ENCODE measurements around the gene IL1RAPL1.

Gene IL1RAPL1

GRCh38 chrX:29834764-29835163, 1247.5 kb downstream of the IL1RAPL1 start:
- DNase-seq = no peak

GRCh38 chrX:29841750-29842149, 1254.5 kb downstream of the IL1RAPL1 start:
- no peak for DNase-seq

GRCh38 chrX:29842552-29842951, 1255.3 kb downstream of the IL1RAPL1 start:
- no peak for DNase-seq

- DNase-seq = no peak
Observed at GRCh38 chrX:29851857-29852605, 1264.8 kb downstream of the IL1RAPL1 start.

- no peak for DNase-seq
Observed at GRCh38 chrX:29852767-29853166, 1265.5 kb downstream of the IL1RAPL1 start.

- DNase-seq = no peak
Observed at GRCh38 chrX:29858714-29859113, 1271.5 kb downstream of the IL1RAPL1 start.

- no peak for DNase-seq
Observed at GRCh38 chrX:29862126-29862677, 1275.0 kb downstream of the IL1RAPL1 start.

GRCh38 chrX:29867971-29868370, 1280.7 kb downstream of the IL1RAPL1 start:
- no peak for DNase-seq

- no peak for DNase-seq
Observed at GRCh38 chrX:29869837-29870236, 1282.6 kb downstream of the IL1RAPL1 start.

- DNase-seq = no peak
Observed at GRCh38 chrX:29870608-29871007, 1283.4 kb downstream of the IL1RAPL1 start.

- DNase-seq = no peak
Observed at GRCh38 chrX:29872831-29873230, 1285.6 kb downstream of the IL1RAPL1 start.

- DNase-seq = no peak
Observed at GRCh38 chrX:29876733-29877132, 1289.5 kb downstream of the IL1RAPL1 start.

GRCh38 chrX:29880977-29881376, 1293.7 kb downstream of the IL1RAPL1 start:
- no peak for DNase-seq

GRCh38 chrX:29890004-29890403, 1302.8 kb downstream of the IL1RAPL1 start:
- DNase-seq = no peak

- DNase-seq = no peak
Observed at GRCh38 chrX:29890646-29891200, 1303.5 kb downstream of the IL1RAPL1 start.

- no peak for DNase-seq
Observed at GRCh38 chrX:29902004-29902403, 1314.8 kb downstream of the IL1RAPL1 start.

- DNase-seq = no peak
Observed at GRCh38 chrX:29903360-29903759, 1316.1 kb downstream of the IL1RAPL1 start.

- no peak for DNase-seq
Observed at GRCh38 chrX:29911673-29912072, 1324.4 kb downstream of the IL1RAPL1 start.

GRCh38 chrX:29913647-29914046, 1326.4 kb downstream of the IL1RAPL1 start:
- no peak for DNase-seq

GRCh38 chrX:29922607-29923006, 1335.4 kb downstream of the IL1RAPL1 start:
- DNase-seq = no peak

GRCh38 chrX:29926056-29926455, 1338.8 kb downstream of the IL1RAPL1 start:
- DNase-seq = no peak

- no peak for DNase-seq
Observed at GRCh38 chrX:29926659-29927058, 1339.4 kb downstream of the IL1RAPL1 start.

GRCh38 chrX:29935455-29935854, 1348.2 kb downstream of the IL1RAPL1 start:
- DNase-seq = no peak

GRCh38 chrX:29940750-29941149, 1353.5 kb downstream of the IL1RAPL1 start:
- no peak for DNase-seq

- no peak for DNase-seq
Observed at GRCh38 chrX:29941287-29941686, 1354.0 kb downstream of the IL1RAPL1 start.
